DOHH2 (cell line): Measurements from ENCODE around the gene NCOR2.

Source experiments
- H3F3A ChIP-seq: fragments of 200-600 bp; sonication (generic), shearing (Covaris generic); 2 replicates; pipeline ENCODE4 v1.6.0; 2016; ENCODE audit warnings: antibody characterized with exemption, mild to moderate bottlenecking; ENCODE audit not compliant: control insufficient read depth, insufficient read depth
- H3K27ac ChIP-seq: fragments of 200-600 bp; sonication (generic); 2 replicates; pipeline ENCODE4 v1.5.1; 2014; ENCODE audit warnings: low read depth, mild to moderate bottlenecking, low read length, moderate library complexity
- H3K27me3 ChIP-seq: fragments of 200-600 bp; sonication (generic); 2 replicates; pipeline ENCODE4 v1.6.1; 2014; ENCODE audit warnings: mild to moderate bottlenecking, low read length, mixed read lengths; ENCODE audit not compliant: control insufficient read depth
- H3K36me3 ChIP-seq: fragments of 200-600 bp; sonication (generic); 2 replicates; pipeline ENCODE4 v1.6.1; 2014; ENCODE audit warnings: mild to moderate bottlenecking, low read length, moderate library complexity, mixed read lengths; ENCODE audit not compliant: control insufficient read depth
- H3K4me1 ChIP-seq: fragments of 200-600 bp; sonication (generic); 2 replicates; pipeline ENCODE4 v1.6.1; 2014; ENCODE audit warnings: mild to moderate bottlenecking, low read length, mixed read lengths; ENCODE audit not compliant: control insufficient read depth
- H3K4me2 ChIP-seq: fragments of 200-600 bp; sonication (generic); 2 replicates; pipeline ENCODE4 v1.6.0; 2014; ENCODE audit warnings: mild to moderate bottlenecking, low read length, moderate library complexity
- H3K4me3 ChIP-seq: fragments of 200-600 bp; sonication (generic); 2 replicates; pipeline ENCODE4 v1.5.1; 2014; ENCODE audit warnings: mild to moderate bottlenecking, low read length, mixed read lengths
- H3K79me2 ChIP-seq: fragments of 200-600 bp; sonication (generic); 2 replicates; pipeline ENCODE4 v1.6.1; 2014; ENCODE audit warnings: mild to moderate bottlenecking, low read length, mixed read lengths; ENCODE audit not compliant: control insufficient read depth
- H3K9me2 ChIP-seq: fragments of 200-600 bp; sonication (generic); replicated peaks from 2 replicates; pipeline ENCODE4 v1.6.1; 2014; ENCODE audit warnings: mild to moderate bottlenecking, low read length, mixed read lengths; ENCODE audit not compliant: control insufficient read depth
- H3K9me3 ChIP-seq: fragments of 200-600 bp; sonication (generic); 2 replicates; pipeline ENCODE4 v1.6.1; 2014; ENCODE audit warnings: antibody characterized with exemption, low read length, mixed read lengths; ENCODE audit not compliant: control insufficient read depth, insufficient read depth
- H4K20me1 ChIP-seq: fragments of 200-600 bp; sonication (generic); 2 replicates; pipeline ENCODE4 v1.6.0; 2014; ENCODE audit warnings: low read depth, mild to moderate bottlenecking, antibody characterized with exemption, low read length, moderate library complexity; ENCODE audit not compliant: control insufficient read depth, insufficient read depth
- CTCF ChIP-seq: fragments of 200-600 bp; sonication (generic); IDR thresholded peaks from one replicate; pipeline ENCODE4 v1.5.1; 2014; ENCODE audit warnings: antibody characterized with exemption, mild to moderate bottlenecking, low read depth, low read length; ENCODE audit not compliant: poor library complexity, severe bottlenecking
- EZH2phosphoT487 ChIP-seq: fragments of 200-600 bp; sonication (generic); IDR thresholded peaks from 2 replicates; pipeline ENCODE4 v1.6.1; 2017; ENCODE audit warnings: borderline replicate concordance, mild to moderate bottlenecking, antibody characterized with exemption, low read length, moderate library complexity, mixed read lengths

NCOR2 gene

GRCh38 chr12:124529565-124530276 is 37.7 kb downstream of the NCOR2 start:
- no peaks in the 10 kb centered on the region for H3K27me3 ChIP-seq
- H3F3A ChIP-seq, result no peaks in the 10 kb centered on the region
- TF ChIP-seq EZH2phosphoT487, result no peak
- TF ChIP-seq CTCF, result no peak
- H3K36me3 ChIP-seq, result no peaks in the 10 kb centered on the region
- H3K4me2 ChIP-seq, result no peak overlapping the region
- H3K27ac ChIP-seq, result no peak overlapping the region
- 0 out of 2 replicates have a peak, but pooled peaks cover 11% of the 10 kb centered on the region for H4K20me1 ChIP-seq
- no peaks in the 10 kb centered on the region for H3K9me2 ChIP-seq
- no peaks in the 10 kb centered on the region for H3K9me3 ChIP-seq
- no peaks in the 10 kb centered on the region for H3K4me1 ChIP-seq
- H3K4me3 ChIP-seq, result no peak overlapping the region
- H3K79me2 ChIP-seq, result peaks cover 43% of the 10 kb centered on the region

GRCh38 chr12:124527861-124528561 is 39.4 kb downstream of the NCOR2 start:
- Histone ChIP-seq H3K9me3 (no peaks in the 10 kb centered on the region), H3F3A (no peaks in the 10 kb centered on the region), H3K27me3 (no peaks in the 10 kb centered on the region), H3K4me1 (no peaks in the 10 kb centered on the region), H3K9me2 (no peaks in the 10 kb centered on the region), H3K4me3 (no peak overlapping the region), H3K36me3 (no peaks in the 10 kb centered on the region), H4K20me1 (0 out of 2 replicates have a peak, but pooled peaks cover 14% of the 10 kb centered on the region), H3K4me2 (no peak overlapping the region), H3K79me2 (peaks cover 40% of the 10 kb centered on the region), H3K27ac (no peak overlapping the region)
- TF ChIP-seq CTCF (no peak), EZH2phosphoT487 (no peak)

- Histone ChIP-seq H3F3A (no peaks in the 10 kb centered on the region), H3K36me3 (no peaks in the 10 kb centered on the region), H3K27me3 (no peaks in the 10 kb centered on the region), H3K79me2 (peaks cover 44% of the 10 kb centered on the region), H3K27ac (no peak overlapping the region), H3K4me2 (no peak overlapping the region), H4K20me1 (0 out of 2 replicates have a peak, but pooled peaks cover 14% of the 10 kb centered on the region), H3K9me3 (no peaks in the 10 kb centered on the region), H3K4me1 (no peaks in the 10 kb centered on the region), H3K9me2 (no peaks in the 10 kb centered on the region), H3K4me3 (no peak overlapping the region)
- TF ChIP-seq EZH2phosphoT487 (no peak), CTCF (no peak)
Observed at GRCh38 chr12:124525927-124526692, 41.3 kb downstream of the NCOR2 start.
